GM19455 (cell line): ENCODE measurements around the gene AKR1C1.
"Not testable (repeated sequence)": the region's sequence is repeated elsewhere in the genome, so short reads cannot be mapped to it uniquely, and the experiment has no call there.

ENCODE experiments used
- ATAC-seq: cut with Tn5 transposase; IDR thresholded peaks from one replicate; pipeline ENCODE4 v1.9.1; 2021; ENCODE audit not compliant: unreplicated experiment

AKR1C1 gene

GRCh38 chr10:4982764-4983226 lies 19.6 kb downstream of the AKR1C1 start:
- ATAC-seq: no peak

- no peak for ATAC-seq
These were observed 20.5 kb downstream of the AKR1C1 start for GRCh38 chr10:4983615-4984216.

GRCh38 chr10:4984223-4984622 lies 21.0 kb downstream of the AKR1C1 start:
- no peak for ATAC-seq

GRCh38 chr10:4984971-4985594 lies 21.9 kb downstream of the AKR1C1 start:
- no peak for ATAC-seq

GRCh38 chr10:4988000-4988641 lies 24.9 kb downstream of the AKR1C1 start:
- ATAC-seq: not testable (repeated sequence)

GRCh38 chr10:4990217-4990616 lies 27.0 kb downstream of the AKR1C1 start:
- ATAC-seq: no peak

- not testable (repeated sequence) for ATAC-seq
These were observed 28.2 kb downstream of the AKR1C1 start for GRCh38 chr10:4991463-4991862.

GRCh38 chr10:4992564-4992963 lies 29.3 kb downstream of the AKR1C1 start:
- ATAC-seq: not testable (repeated sequence)

GRCh38 chr10:4994260-4994659 lies 31.0 kb downstream of the AKR1C1 start:
- ATAC-seq: not testable (repeated sequence)

- no peak for ATAC-seq
These were observed 35.5 kb downstream of the AKR1C1 start for GRCh38 chr10:4998671-4999070.

GRCh38 chr10:5002013-5002727 lies 39.0 kb downstream of the AKR1C1 start:
- ATAC-seq: no peak

GRCh38 chr10:5003127-5004029 lies 40.2 kb downstream of the AKR1C1 start, which contains the start of gene AKR1C2:
AKR1C2 (minus strand) TSS chr10:5003857; CDS start chr10:5003835, 22 bp downstream.
- ATAC-seq: not testable (repeated sequence)

- ATAC-seq: not testable (repeated sequence)
These were observed 40.8 kb downstream of the AKR1C1 start for GRCh38 chr10:5004030-5004385.

- not testable (repeated sequence) for ATAC-seq
These were observed 41.3 kb downstream of the AKR1C1 start for GRCh38 chr10:5004501-5004900.

GRCh38 chr10:5008857-5009548 lies 45.8 kb downstream of the AKR1C1 start:
- not testable (repeated sequence) for ATAC-seq

GRCh38 chr10:5010043-5010442 lies 46.8 kb downstream of the AKR1C1 start:
- ATAC-seq: not testable (repeated sequence)

GRCh38 chr10:5011392-5011791 lies 48.2 kb downstream of the AKR1C1 start:
- ATAC-seq: not testable (repeated sequence)

GRCh38 chr10:5012595-5012994 lies 49.4 kb downstream of the AKR1C1 start:
- no peak for ATAC-seq

GRCh38 chr10:5013385-5013784 lies 50.2 kb downstream of the AKR1C1 start:
- ATAC-seq: no peak
